ENCODE results near the gene SNAPIN.
A peak's percentile ranks its signal among the peaks of the same experiment; 100 is the strongest.

Gene SNAPIN

GRCh38 chr1:153628638-153629342 is 29.7 kb upstream of the SNAPIN start:
- Mint-ChIP-seq H3K9me3 (peaks cover 12% of the 10 kb centered on the region), H3K4me3 (peak overlapping the region; percentile 38), H3K36me3 (ENCODE audit: low read depth) (peaks cover 36% of the 10 kb centered on the region), H3K4me1 (peaks cover 94% of the 10 kb centered on the region), H3K27ac (no peak overlapping the region), H3K27me3 (ENCODE audit: low read depth, poor library complexity) (peaks cover 3% of the 10 kb centered on the region)
- TF ChIP-seq CTCF (IDR thresholded peaks at IDR 0.05), result no peak
- DNase-seq, result no peak

DNA sequence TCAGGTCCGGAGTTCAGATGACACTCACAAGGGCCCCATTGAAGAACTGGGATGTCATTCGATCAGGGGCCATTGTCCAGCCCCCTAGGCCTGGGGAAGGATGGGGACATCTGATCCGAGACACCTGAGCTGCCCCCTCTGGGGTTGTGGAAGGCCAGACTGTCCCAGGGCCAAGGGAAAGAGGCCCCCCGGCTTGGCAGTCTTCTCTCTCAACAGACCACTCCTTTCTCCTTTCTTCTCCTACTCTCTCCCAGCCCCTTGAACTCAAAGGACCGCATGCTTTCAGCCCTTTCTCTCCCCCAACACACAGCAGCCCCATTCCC is 29.2 kb upstream of the SNAPIN start:
- H3K4me1 Mint-ChIP-seq, result peaks cover 92% of the 10 kb centered on the region
- H3K4me3 Mint-ChIP-seq, result peak overlapping the region; percentile 49
- H3K27ac Mint-ChIP-seq, result peak overlapping the region; percentile 75

GRCh38 chr1:153629971-153630370 is 28.5 kb upstream of the SNAPIN start:
- DNase-seq, result no peak
- peaks cover 3% of the 10 kb centered on the region for H3K27me3 Mint-ChIP-seq (ENCODE audit: low read depth, poor library complexity)
- peaks cover 12% of the 10 kb centered on the region for H3K9me3 Mint-ChIP-seq
- peaks cover 29% of the 10 kb centered on the region for H3K36me3 Mint-ChIP-seq (ENCODE audit: low read depth)
- H3K4me3 Mint-ChIP-seq, result no peak overlapping the region
- H3K27ac Mint-ChIP-seq, result peak overlapping the region; percentile 75
- peaks cover 91% of the 10 kb centered on the region for H3K4me1 Mint-ChIP-seq
- TF ChIP-seq CTCF (IDR thresholded peaks at IDR 0.05), result no peak

More for the DNA sequence above, 29.2 kb upstream of the SNAPIN start:
- Mint-ChIP-seq H3K36me3 (ENCODE audit: low read depth) (peaks cover 32% of the 10 kb centered on the region), H3K27me3 (ENCODE audit: low read depth, poor library complexity) (peaks cover 3% of the 10 kb centered on the region), H3K9me3 (peaks cover 12% of the 10 kb centered on the region)
- TF ChIP-seq CTCF (IDR thresholded peaks at IDR 0.05), result no peak
- DNase-seq, result no peak

GRCh38 chr1:153630384-153630783 is 28.1 kb upstream of the SNAPIN start:
- peak overlapping the region; percentile 75 for H3K27ac Mint-ChIP-seq
- peaks cover 89% of the 10 kb centered on the region for H3K4me1 Mint-ChIP-seq
- no peak for TF ChIP-seq CTCF (IDR thresholded peaks at IDR 0.05)
- H3K4me3 Mint-ChIP-seq, result no peak overlapping the region
- peaks cover 12% of the 10 kb centered on the region for H3K9me3 Mint-ChIP-seq
- DNase-seq, result no peak
- peaks cover 25% of the 10 kb centered on the region for H3K36me3 Mint-ChIP-seq (ENCODE audit: low read depth)
- H3K27me3 Mint-ChIP-seq (ENCODE audit: low read depth, poor library complexity), result peaks cover 3% of the 10 kb centered on the region

DNA sequence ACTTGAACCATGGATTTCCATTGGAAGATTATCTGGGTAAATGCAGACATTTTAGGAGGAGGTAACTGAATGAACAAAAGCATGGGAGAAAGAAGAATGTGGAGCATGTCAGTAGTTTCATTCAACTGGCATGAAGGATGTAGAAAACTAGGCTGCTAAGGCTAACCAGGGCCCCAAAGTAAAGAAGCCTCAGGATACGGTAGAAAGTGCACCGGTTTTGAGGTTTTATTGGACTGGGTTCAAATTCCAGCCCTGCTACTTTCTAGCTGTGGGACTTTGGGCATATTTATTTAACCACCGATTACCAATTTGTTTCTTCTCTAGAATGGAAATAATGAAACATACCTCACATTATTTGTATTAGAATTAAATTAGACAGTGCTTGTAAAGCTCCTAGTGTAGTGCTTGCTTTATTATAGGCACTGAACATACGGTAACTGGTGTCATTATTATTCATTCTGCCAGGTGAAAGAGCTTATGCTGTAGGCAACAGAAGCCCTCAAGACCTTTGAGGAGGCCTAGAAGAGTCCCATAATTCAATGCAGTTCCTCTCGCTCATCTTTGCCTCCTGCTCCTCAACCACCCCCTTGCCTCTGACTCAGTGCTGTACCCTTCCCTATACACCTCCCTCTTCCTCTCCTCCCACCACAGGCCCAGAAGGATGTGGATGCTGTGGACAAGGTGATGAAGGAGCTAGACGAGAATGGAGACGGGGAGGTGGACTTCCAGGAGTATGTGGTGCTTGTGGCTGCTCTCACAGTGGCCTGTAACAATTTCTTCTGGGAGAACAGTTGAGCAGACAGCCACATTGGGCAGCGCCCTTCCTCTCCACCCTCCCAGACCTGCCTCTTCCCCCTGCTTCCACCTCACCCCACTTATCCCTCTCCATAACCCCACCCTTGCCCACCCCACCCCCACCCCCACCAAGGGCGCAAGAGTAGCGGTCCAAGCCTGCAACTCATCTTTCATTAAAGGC is 27.2 kb upstream of the SNAPIN start:
- Mint-ChIP-seq H3K4me3 (no peak overlapping the region), H3K4me1 (peaks cover 88% of the 10 kb centered on the region), H3K9me3 (peaks cover 12% of the 10 kb centered on the region), H3K36me3 (ENCODE audit: low read depth) (peaks cover 27% of the 10 kb centered on the region), H3K27ac (no peak overlapping the region), H3K27me3 (ENCODE audit: low read depth, poor library complexity) (peaks cover 3% of the 10 kb centered on the region)
- DNase-seq, result no peak
- no peak for TF ChIP-seq CTCF (IDR thresholded peaks at IDR 0.05)
